MM.1S (cell line): ENCODE results near the gene SHMT2.

Experiments
- DNase-seq: peaks from one replicate; pipeline ENCODE4 v3.0.0-alpha.2; 2015
- H2AFZ ChIP-seq: fragments of 300-600 bp; sonication (generic); 2 replicates; pipeline ENCODE4 v1.6.0; 2016; ENCODE audit warnings: antibody characterized with exemption, low read length
- H3F3A ChIP-seq: fragments of 300-600 bp; sonication (generic); 2 replicates; pipeline ENCODE4 v1.6.1; 2016; ENCODE audit warnings: mild to moderate bottlenecking, antibody characterized with exemption, low read length, moderate library complexity, mixed read lengths; ENCODE audit not compliant: insufficient read depth
- H3K27ac ChIP-seq: fragments of 300-600 bp; sonication (generic); 2 replicates; pipeline ENCODE4 v1.5.1; 2016; ENCODE audit warnings: mild to moderate bottlenecking, low read length
- H3K27me3 ChIP-seq: fragments of 300-600 bp; sonication (generic); replicated peaks from 2 replicates; pipeline ENCODE4 v1.6.0; 2016; ENCODE audit warnings: low read length; ENCODE audit not compliant: insufficient read depth
- H3K36me3 ChIP-seq: fragments of 300-600 bp; sonication (generic); replicated peaks from 2 replicates; pipeline ENCODE4 v1.6.1; 2016; ENCODE audit warnings: mild to moderate bottlenecking, low read length, mixed read lengths; ENCODE audit not compliant: insufficient read depth
- H3K4me1 ChIP-seq: fragments of 300-600 bp; sonication (generic); 2 replicates; pipeline ENCODE4 v1.6.1; 2016; ENCODE audit warnings: low read length, mixed read lengths
- H3K4me2 ChIP-seq: fragments of 300-600 bp; sonication (generic); 2 replicates; pipeline ENCODE4 v1.6.0; 2016; ENCODE audit warnings: low read depth, low read length
- H3K4me3 ChIP-seq: fragments of 300-600 bp; sonication (generic); 2 replicates; pipeline ENCODE4 v1.5.1; 2016; ENCODE audit warnings: low read length, mixed read lengths
- H3K79me2 ChIP-seq: fragments of 300-600 bp; sonication (generic); 2 replicates; pipeline ENCODE4 v1.6.1; 2016; ENCODE audit warnings: mixed run types, low read length, mixed read lengths
- H3K9ac ChIP-seq: fragments of 300-600 bp; sonication (generic); 2 replicates; pipeline ENCODE4 v1.6.1; 2016; ENCODE audit warnings: low read length, mixed read lengths
- H3K9me2 ChIP-seq: fragments of 300-600 bp; sonication (generic); replicated peaks from 2 replicates; pipeline ENCODE4 v1.6.1; 2016; ENCODE audit warnings: mild to moderate bottlenecking, low read length, mixed read lengths; ENCODE audit not compliant: insufficient read depth
- H3K9me3 ChIP-seq: fragments of 300-600 bp; sonication (generic); replicated peaks from 2 replicates; pipeline ENCODE4 v1.6.1; 2016; ENCODE audit warnings: mild to moderate bottlenecking, low read length, mixed read lengths; ENCODE audit not compliant: insufficient read depth
- H4K20me1 ChIP-seq: fragments of 300-600 bp; sonication (generic); 2 replicates; pipeline ENCODE4 v1.6.1; 2016; ENCODE audit warnings: mild to moderate bottlenecking, low read length, moderate library complexity, mixed read lengths; ENCODE audit not compliant: insufficient read depth
- CTCF ChIP-seq: fragments of 300-600 bp; sonication (generic); IDR thresholded peaks from 2 replicates; pipeline ENCODE4 v1.5.1; 2016; ENCODE audit warnings: antibody characterized with exemption, low read length, mixed read lengths
- EZH2 ChIP-seq: fragments of 300-600 bp; sonication (generic); optimal IDR thresholded peaks from 2 replicates; pipeline ENCODE3; 2017; ENCODE audit warnings: low read depth, mild to moderate bottlenecking, antibody characterized with exemption, low read length, mixed read lengths
- EZH2phosphoT487 ChIP-seq: fragments of 300-600 bp; sonication (generic); IDR thresholded peaks from 2 replicates; pipeline ENCODE4 v1.6.1; 2018; ENCODE audit warnings: antibody characterized with exemption, low read length

SHMT2 gene

GRCh38 chr12:57240066-57240921 is 10.8 kb downstream of the SHMT2 start:
- H3K4me3 ChIP-seq: peak overlapping the region; percentile 70
- peaks cover 42% of the 10 kb centered on the region for H3K27me3 ChIP-seq
- H3K4me1 ChIP-seq: peaks cover 28% of the 10 kb centered on the region
- no peaks in the 10 kb centered on the region for H3K9me3 ChIP-seq
- DNase-seq: peak; percentile 38
- H3F3A ChIP-seq: peaks cover 39% of the 10 kb centered on the region; the same call in 1 of the 2 replicates
- H3K79me2 ChIP-seq: no peaks in the 10 kb centered on the region
- peak overlapping the region; percentile 86 for H2AFZ ChIP-seq
- no peak overlapping the region for H3K27ac ChIP-seq
- H3K4me2 ChIP-seq: peak overlapping the region; percentile 98
- no peaks in the 10 kb centered on the region for H3K9me2 ChIP-seq
- H3K36me3 ChIP-seq: no peaks in the 10 kb centered on the region
- peak overlapping the region; percentile 62; the same call in 1 of the 2 replicates for H3K9ac ChIP-seq
- H4K20me1 ChIP-seq: peaks cover 3% of the 10 kb centered on the region; the same call in 1 of the 2 replicates
- TF ChIP-seq EZH2phosphoT487 (no peak), EZH2 (no peak), CTCF (no peak)

GRCh38 chr12:57240926-57241401 is 11.5 kb downstream of the SHMT2 start:
- Histone ChIP-seq H3K4me3 (peak overlapping the region; percentile 70; the same call in 1 of the 2 replicates), H3K27ac (no peak overlapping the region)

More at GRCh38 chr12:57240926-57241401, 11.5 kb downstream of the SHMT2 start:
- no peaks in the 10 kb centered on the region for H3K79me2 ChIP-seq
- no peaks in the 10 kb centered on the region for H3K9me2 ChIP-seq
- H4K20me1 ChIP-seq: peaks cover 3% of the 10 kb centered on the region; the same call in 1 of the 2 replicates
- H3K36me3 ChIP-seq: no peaks in the 10 kb centered on the region
- H3K4me2 ChIP-seq: peak overlapping the region; percentile 98
- H3F3A ChIP-seq: peaks cover 39% of the 10 kb centered on the region; the same call in 1 of the 2 replicates
- no peak for TF ChIP-seq EZH2
- no peak for TF ChIP-seq EZH2phosphoT487
- no peak for TF ChIP-seq CTCF
- H2AFZ ChIP-seq: 0 out of 2 replicates have a peak overlapping the region, but pooled peaks have one; percentile 86
- H3K9me3 ChIP-seq: no peaks in the 10 kb centered on the region
- peak overlapping the region; percentile 62; the same call in 1 of the 2 replicates for H3K9ac ChIP-seq
- H3K4me1 ChIP-seq: peaks cover 28% of the 10 kb centered on the region
- DNase-seq: no peak
- peaks cover 42% of the 10 kb centered on the region for H3K27me3 ChIP-seq
